HepG2 (cell line): ENCODE data around the gene GAREM2. TPM values are rescaled to one million over a fixed set of nuclear protein-coding genes. Genes with fewer than 3 reads are reported as not detected.
A peak's percentile ranks its signal among the peaks of the same experiment; 100 is the strongest.

ENCODE experiments used
- ATAC-seq: fragments of 200-7000 bp; cut with Tn5 transposase; 3 replicates; pipeline ENCODE4 v1.9.1; 2020; ENCODE audit warnings: mild to moderate bottlenecking, moderate library complexity
- BruUV-seq: library from RNA; stranded (reverse); fragments of 400-500 nt; replicated peaks from 2 replicates; lab custom pipeline; 2021; lab: Mats Ljungman, UMichigan
- CTCF ChIA-PET: fragments of 300-600 bp; formaldehyde crosslinking; extraction: SDS; loops from one replicate; lab custom pipeline; 2021; ENCODE audit warnings: low total read pairs, inconsistent platforms, low intra/inter-chr PET ratio; lab: Yijun Ruan, JAX
- POLR2A ChIA-PET: fragments of 350-600 bp; sonication (Branson Sonifier 250); formaldehyde crosslinking; loops from one replicate; lab custom pipeline; 2020; ENCODE audit warnings: antibody characterized with exemption, inconsistent platforms; lab: Yijun Ruan, JAX
- DNase-seq: peaks from one replicate; pipeline ENCODE4 v3.0.0-alpha.2; 2015; ENCODE audit warnings: low spot score
- FAIRE-seq: peaks from 3 replicates; lab custom pipeline; 2011; peaks lifted over from hg19 to GRCh38; lab: Jason Lieb, UNC
- H2AFZ ChIP-seq: one replicate; pipeline ENCODE4 v1.6.1; 2011; ENCODE audit warnings: low read length, inconsistent platforms
- H3K27ac ChIP-seq: fragments of 300-600 bp; 3 replicates; pipeline ENCODE4 v1.8.0; 2011; ENCODE audit warnings: mixed run types, mild to moderate bottlenecking, mixed read lengths, low read length, inconsistent platforms; ENCODE audit not compliant: insufficient read depth; ENCODE audit errors: extremely low read length
- H3K27me3 ChIP-seq, 2 experiments: fragments of 200-600 bp in 1 of 2; 2 replicates in 1 of 2; 3 replicates in 1 of 2; pipeline versions ENCODE4 v1.6.0 to v1.8.0; 2011; ENCODE audit warnings: low read length in 2 of 2, mild to moderate bottlenecking in 2 of 2, moderate library complexity in 2 of 2, inconsistent platforms in 1 of 2; ENCODE audit not compliant: insufficient read depth in 2 of 2, control insufficient read depth in 1 of 2
- H3K36me3 ChIP-seq, 2 experiments: fragments of 200-600 bp in 1 of 2; replicated peaks in 1 of 2; 2 replicates in 1 of 2; 3 replicates in 1 of 2; pipeline versions ENCODE4 v1.5.1 to v1.8.0; 2011; ENCODE audit warnings: low read length in 2 of 2, inconsistent platforms in 1 of 2; ENCODE audit not compliant: insufficient read depth in 2 of 2, control insufficient read depth in 1 of 2
- H3K4me1 ChIP-seq: 2 replicates; pipeline ENCODE4 v1.5.1; 2012; ENCODE audit warnings: low read length, inconsistent platforms; ENCODE audit not compliant: insufficient read depth
- H3K4me2 ChIP-seq: 2 replicates; pipeline ENCODE4 v1.6.0; 2011; ENCODE audit warnings: low read depth, low read length, inconsistent platforms
- H3K4me3 ChIP-seq, 3 experiments: fragments of 200-600 bp in 1 of 3; sonication (generic), shearing (Covaris generic) in 1 of 3; replicated peaks in 1 of 3; 2 replicates each; pipeline ENCODE4 v1.5.1; 2011 to 2016; ENCODE audit warnings: low read length in 3 of 3, inconsistent platforms in 2 of 3, low read depth in 2 of 3, mild to moderate bottlenecking in 2 of 3, control low read depth in 1 of 3, mixed read lengths in 1 of 3; ENCODE audit not compliant: insufficient read depth in 1 of 3
- H3K79me2 ChIP-seq: one replicate; pipeline ENCODE4 v1.6.1; 2011; ENCODE audit warnings: low read length, inconsistent platforms; ENCODE audit not compliant: insufficient read depth
- H3K9ac ChIP-seq: 2 replicates; pipeline ENCODE4 v1.6.0; 2011; ENCODE audit warnings: mild to moderate bottlenecking, low read depth, low read length, inconsistent platforms; ENCODE audit not compliant: insufficient read depth
- H3K9me3 ChIP-seq: 2 replicates; pipeline ENCODE4 v1.5.1; 2012; ENCODE audit warnings: mild to moderate bottlenecking, low read length
- H4K20me1 ChIP-seq: 2 replicates; pipeline ENCODE4 v1.6.0; 2011; ENCODE audit warnings: inconsistent platforms, mild to moderate bottlenecking, low read length, moderate library complexity; ENCODE audit not compliant: insufficient read depth
- ATM ChIP-seq: fragments of 450-650 bp; IDR thresholded peaks from 2 replicates; pipeline ENCODE4 v1.7.1; 2017; ENCODE audit warnings: mild to moderate bottlenecking, borderline replicate concordance
- BRCA1 ChIP-seq: sonication (generic); formaldehyde crosslinking; IDR thresholded peaks from 2 replicates; pipeline ENCODE4 v1.4.0; 2020; ENCODE audit warnings: missing genetic modification reagents
- ESRRA ChIP-seq: sonication (generic); formaldehyde crosslinking; IDR thresholded peaks from 2 replicates; pipeline ENCODE4 v1.5.1; 2020; ENCODE audit warnings: mild to moderate bottlenecking, low read depth, missing genetic modification reagents
- FOXO4 ChIP-seq: sonication (generic); formaldehyde crosslinking; conservative IDR thresholded peaks from 2 replicates; pipeline ENCODE4 v1.8.1; 2023; ENCODE audit warnings: missing genetic modification reagents
- HINFP ChIP-seq: sonication (generic); formaldehyde crosslinking; IDR thresholded peaks from 2 replicates; pipeline ENCODE4 v1.4.0; 2020; ENCODE audit warnings: low read depth, mild to moderate bottlenecking, missing genetic modification reagents
- MNT ChIP-seq: fragments of 450-650 bp; IDR thresholded peaks from 2 replicates; pipeline ENCODE4 v1.6.1; 2016
- MTA1 ChIP-seq: sonication (generic); formaldehyde crosslinking; IDR thresholded peaks from 2 replicates; pipeline ENCODE4 v1.4.0; 2020; ENCODE audit warnings: missing genetic modification reagents, mild to moderate bottlenecking, borderline replicate concordance
- NAIF1 ChIP-seq: sonication (generic); formaldehyde crosslinking; IDR thresholded peaks from 2 replicates; pipeline ENCODE4 v1.5.0; 2020; ENCODE audit warnings: mild to moderate bottlenecking, missing genetic modification reagents, borderline replicate concordance
- NKX3-1 ChIP-seq: sonication (generic); formaldehyde crosslinking; IDR thresholded peaks from 2 replicates; pipeline ENCODE4 v1.5.0; 2020; ENCODE audit warnings: missing genetic modification reagents
- RFXAP ChIP-seq: sonication (generic); formaldehyde crosslinking; IDR thresholded peaks from 2 replicates; pipeline ENCODE4 v1.4.0; 2020; ENCODE audit warnings: missing genetic modification reagents, borderline replicate concordance
- RORA ChIP-seq: sonication (generic); formaldehyde crosslinking; IDR thresholded peaks from 2 replicates; pipeline ENCODE4 v1.5.0; 2020; ENCODE audit warnings: mild to moderate bottlenecking, missing genetic modification reagents, moderate library complexity
- STAT5B ChIP-seq: sonication (generic); formaldehyde crosslinking; IDR thresholded peaks from 2 replicates; pipeline ENCODE4 v1.4.0; 2020; ENCODE audit warnings: missing genetic modification reagents
- ZFX ChIP-seq: sonication (generic); formaldehyde crosslinking; IDR thresholded peaks from 2 replicates; pipeline ENCODE4 v1.4.0; 2020; ENCODE audit warnings: mild to moderate bottlenecking, low read depth, missing genetic modification reagents, moderate library complexity
- ZNF136 ChIP-seq: sonication (generic); formaldehyde crosslinking; IDR thresholded peaks from 2 replicates; pipeline ENCODE4 v1.8.1; 2022; ENCODE audit warnings: low read depth, mild to moderate bottlenecking, moderate library complexity, missing genetic modification reagents
- ZNF768 ChIP-seq: sonication (generic); formaldehyde crosslinking; IDR thresholded peaks from 2 replicates; pipeline ENCODE4 v1.4.0; 2020; ENCODE audit warnings: missing genetic modification reagents
- WGBS: methylation state at CpG from one replicate; pipeline ENCODE4 v1.1.6; 2017; ENCODE audit warnings: low lambda C conversion rate; 5-methylcytosine and 5-hydroxymethylcytosine counted together
- in situ Hi-C: cut with HindIII; loops from 2 replicates; pipeline ENCODE4 v1.10.0; 2017; ENCODE audit warnings: low pct_unique_long_range_greater_than_20kb; ENCODE audit not compliant: extremely low pct_ligation_motif_present
- intact Hi-C: fragments of 100-400 bp; cut with micrococcal nuclease; formaldehyde crosslinking; loops from one replicate; pipeline ENCODE4 v1.10.0; 2022; ENCODE audit not compliant: unreplicated experiment
- polyA plus RNA-seq, 8 experiments: library from polyadenylated mRNA; depleted of rRNA in 3 of 8; stranded (reverse) in 7 of 8; unstranded in 1 of 8; fragments of >200 nt; fragmentation: Illumina TruSeq in 4 of 8; extraction: Trizol in 4 of 8; gene quantifications; 2 replicates each; pipeline versions ENCODE4 v1.2.1 to v1.2.3, GENCODE V29; 2011 to 2016; ENCODE audit warnings: low read depth in 4 of 8, missing spikeins in 1 of 8, mixed read lengths in 1 of 8; ENCODE audit not compliant: insufficient read depth in 1 of 8
- total RNA-seq, 5 experiments: library from RNA; depleted of rRNA; stranded (reverse); fragments of >200 nt; fragmentation: Illumina TruSeq; extraction: Trizol; gene quantifications; 2 replicates each; pipeline ENCODE4 v1.2.3, GENCODE V29; 2016; ENCODE audit warnings: low read depth in 1 of 5
- TF ChIP-seq, protein P1 (sequence below): sonication (generic); formaldehyde crosslinking; IDR thresholded peaks from 2 replicates; pipeline ENCODE4 v1.4.0; 2020; ENCODE audit warnings: missing genetic modification reagents
- TF ChIP-seq, protein P2 (sequence below): sonication (generic); formaldehyde crosslinking; conservative IDR thresholded peaks from 2 replicates; pipeline ENCODE4 v1.4.0; 2020; ENCODE audit warnings: missing genetic modification reagents

Gene GAREM2
- total and polyA plus RNA-seq, 2 of the 13 experiments (the other 11 are each of a cell fraction or from before 2014, with no cell fraction given): 0.29 to 0.38 TPM

DNA sequence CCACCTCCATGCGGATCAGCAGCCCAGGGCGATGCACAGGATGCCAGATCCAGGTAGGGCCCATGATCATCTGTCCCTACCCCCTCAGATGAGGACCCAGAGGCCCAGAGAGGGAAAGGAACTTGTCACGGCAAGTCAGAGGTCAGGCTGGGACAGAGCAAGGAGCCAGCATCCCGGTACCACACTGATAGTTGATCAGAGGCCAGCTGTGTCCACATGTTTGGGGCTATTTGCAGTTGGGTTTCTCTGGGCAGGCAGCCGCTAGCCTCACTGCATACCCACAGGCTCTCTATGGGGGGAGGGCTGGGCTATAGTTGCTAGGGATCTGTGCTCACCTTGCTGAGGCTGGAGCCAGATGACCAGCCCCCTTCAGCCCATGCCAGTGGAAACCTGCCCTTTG, 9.6 kb downstream of the GAREM2 start:
- no peak overlapping the region for H3K27ac ChIP-seq

More for the DNA sequence above, 9.6 kb downstream of the GAREM2 start:
- peak; percentile 4; the same call in 2 of the 3 replicates for ATAC-seq
- Histone ChIP-seq H4K20me1 (no peaks in the 10 kb centered on the region), H3K4me2 (0 out of 2 replicates have a peak overlapping the region, but pooled peaks have one; percentile 3), H3K27me3 (peaks cover 5 to 37% of the 10 kb centered on the region in 2 experiments; a peak in 4 of 5 replicates), H3K9ac (no peak overlapping the region), H3K9me3 (no peaks in the 10 kb centered on the region), H3K4me3 (no peak overlapping the region), H3K79me2 (no peaks in the 10 kb centered on the region), H3K4me1 (peaks cover 16% of the 10 kb centered on the region), H2AFZ (no peak overlapping the region), H3K36me3 (no peaks in the 10 kb centered on the region)
- ChIA-PET POLR2A (no interaction called here), CTCF (no interaction called here)
- WGBS: 7% methylated on average over 3 of the region's 5 CpGs
- no peak for TF ChIP-seq HINFP (CRISPR knock-in tag)
- TF ChIP-seq MTA1: 0 out of 2 replicates have a peak, but pooled peaks have one; percentile 29
- 0 out of 2 replicates have a peak, but pooled peaks have one; percentile 28 for TF ChIP-seq ZNF768 (CRISPR knock-in tag)
- no peak for TF ChIP-seq RFXAP
- TF ChIP-seq, protein P1, sequence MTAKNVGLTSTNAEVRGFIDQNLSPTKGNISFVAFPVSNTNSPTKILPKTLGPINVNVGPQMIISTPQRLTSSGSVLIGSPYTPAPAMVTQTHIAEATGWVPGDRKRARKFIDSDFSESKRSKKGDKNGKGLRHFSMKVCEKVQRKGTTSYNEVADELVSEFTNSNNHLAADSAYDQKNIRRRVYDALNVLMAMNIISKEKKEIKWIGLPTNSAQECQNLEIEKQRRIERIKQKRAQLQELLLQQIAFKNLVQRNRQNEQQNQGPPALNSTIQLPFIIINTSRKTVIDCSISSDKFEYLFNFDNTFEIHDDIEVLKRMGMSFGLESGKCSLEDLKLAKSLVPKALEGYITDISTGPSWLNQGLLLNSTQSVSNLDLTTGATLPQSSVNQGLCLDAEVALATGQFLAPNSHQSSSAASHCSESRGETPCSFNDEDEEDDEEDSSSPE: no peak
- no peak for TF ChIP-seq ATM
- peak; percentile 15; the same call in 1 of the 2 replicates for TF ChIP-seq ZFX (CRISPR knock-in tag)
- no peak for TF ChIP-seq RORA (CRISPR knock-in tag)
- no peak for TF ChIP-seq MNT
- TF ChIP-seq, protein P2, sequence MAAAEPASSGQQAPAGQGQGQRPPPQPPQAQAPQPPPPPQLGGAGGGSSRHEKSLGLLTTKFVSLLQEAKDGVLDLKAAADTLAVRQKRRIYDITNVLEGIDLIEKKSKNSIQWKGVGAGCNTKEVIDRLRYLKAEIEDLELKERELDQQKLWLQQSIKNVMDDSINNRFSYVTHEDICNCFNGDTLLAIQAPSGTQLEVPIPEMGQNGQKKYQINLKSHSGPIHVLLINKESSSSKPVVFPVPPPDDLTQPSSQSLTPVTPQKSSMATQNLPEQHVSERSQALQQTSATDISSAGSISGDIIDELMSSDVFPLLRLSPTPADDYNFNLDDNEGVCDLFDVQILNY (CRISPR knock-in tag): no peak
- TF ChIP-seq BRCA1 (CRISPR knock-in tag): no peak
- TF ChIP-seq NAIF1 (CRISPR knock-in tag): no peak
- no peak for TF ChIP-seq ZNF136 (CRISPR knock-in tag)
- TF ChIP-seq FOXO4: 0 out of 2 replicates have a peak, but pooled peaks have one; percentile 71
- no peak for TF ChIP-seq ESRRA (CRISPR knock-in tag)
- TF ChIP-seq NKX3-1 (CRISPR knock-in tag): no peak
- no peak for TF ChIP-seq STAT5B (CRISPR knock-in tag)
- intact Hi-C loops (no loop called here), in situ Hi-C loops (no loop called here)
- no TSS peak for BruUV-seq
- DNase-seq: no peak
- no peak for FAIRE-seq
